GM19035 (cell line): ENCODE measurements around the gene UQCRFS1.

Experiments
- ATAC-seq: cut with Tn5 transposase; IDR thresholded peaks from one replicate; pipeline ENCODE4 v1.9.1; 2021; ENCODE audit not compliant: unreplicated experiment

UQCRFS1 gene

DNA sequence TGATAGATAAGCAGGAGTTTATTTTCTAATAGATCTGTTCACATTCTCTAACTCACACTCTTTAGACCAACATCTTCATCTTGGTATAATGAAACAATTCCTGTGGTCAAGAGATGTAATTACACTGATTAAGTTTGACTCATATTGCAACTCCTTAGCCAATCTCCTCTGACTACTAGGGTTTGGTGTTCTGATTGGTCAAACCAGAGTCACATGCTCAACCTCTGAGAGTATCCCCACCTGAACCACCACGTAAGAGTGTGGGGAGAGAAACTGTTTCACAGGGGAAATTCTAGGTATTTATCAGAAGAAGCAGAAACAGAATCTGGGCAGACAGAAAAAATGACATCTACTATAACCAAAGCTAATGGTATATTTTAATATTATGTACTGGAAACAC is 42.4 kb downstream of the UQCRFS1 start:
- no peak for ATAC-seq

DNA sequence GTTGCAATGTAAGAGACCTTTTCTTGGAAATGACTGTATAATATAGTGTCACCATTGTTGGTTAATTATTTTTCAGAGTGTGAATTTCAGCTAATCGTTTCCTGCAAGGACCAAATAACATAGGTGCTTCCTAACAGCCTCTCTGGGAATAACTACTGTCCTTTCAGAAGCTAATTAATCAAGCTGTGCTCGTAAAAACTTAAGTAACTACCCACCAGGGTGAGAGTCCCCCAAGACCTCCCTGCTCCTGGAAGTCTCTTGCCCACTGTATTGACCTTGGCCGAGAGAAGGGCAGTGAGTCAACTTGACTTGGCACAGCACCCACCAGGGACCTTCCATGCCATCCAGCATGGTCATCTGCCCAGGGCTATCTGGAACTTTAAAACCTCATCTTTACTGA is 50.3 kb downstream of the UQCRFS1 start:
- ATAC-seq: no peak

DNA sequence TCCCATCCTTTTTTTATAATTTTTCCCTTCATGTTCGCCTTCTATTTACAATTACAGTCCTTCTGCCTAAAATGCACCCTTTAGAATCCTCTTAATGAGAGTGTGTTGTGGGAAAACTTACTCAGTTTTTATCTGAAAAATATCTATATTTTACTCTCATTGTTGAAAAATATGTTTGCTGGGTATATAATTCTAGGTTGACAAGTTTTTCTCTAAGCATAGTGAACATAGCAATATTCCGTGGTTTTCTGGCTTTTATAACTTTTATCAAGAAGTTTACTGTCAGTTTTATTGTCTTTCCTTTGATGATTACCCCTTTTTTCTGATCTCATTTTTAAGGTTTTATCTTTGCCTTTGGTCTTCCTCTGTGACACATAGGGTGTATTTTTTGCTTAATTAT is 57.3 kb downstream of the UQCRFS1 start:
- ATAC-seq: no peak
